ENCODE data around the gene BTBD9.

BTBD9 gene

GRCh38 chr6:38273325-38273724, 366.4 kb downstream of the BTBD9 start:
- TF ChIP-seq SNAI2 (CRISPR knock-in tag; IDR thresholded peaks at IDR 0.05) (no peak), ISL1 (CRISPR knock-in tag; IDR thresholded peaks at IDR 0.05) (peak; percentile 22; the same call in 1 of the 2 replicates)
- ATAC-seq = peak; percentile 33; the same call in 2 of the 3 replicates

- ATAC-seq = no peak
Observed at GRCh38 chr6:38272222-38272621, 367.5 kb downstream of the BTBD9 start.

GRCh38 chr6:38271081-38271480, 368.6 kb downstream of the BTBD9 start:
- TF ChIP-seq PPARA (CRISPR knock-in tag; IDR thresholded peaks at IDR 0.05; ENCODE audit: borderline replicate concordance) = no peak
- no peak for TF ChIP-seq GLIS3 (CRISPR knock-in tag; IDR thresholded peaks at IDR 0.05)
- no peak for TF ChIP-seq CREB5 (CRISPR knock-in tag; IDR thresholded peaks at IDR 0.05; ENCODE audit: low read depth)
- TF ChIP-seq POU6F1 (CRISPR knock-in tag; IDR thresholded peaks at IDR 0.05; ENCODE audit: borderline replicate concordance, low read depth) = no peak
- no peak for TF ChIP-seq TCF4 (CRISPR knock-in tag; IDR thresholded peaks at IDR 0.05; ENCODE audit: borderline replicate concordance)
- no peak for TF ChIP-seq ZNF70 (CRISPR knock-in tag; IDR thresholded peaks at IDR 0.05)
- no peak for TF ChIP-seq RARB (CRISPR knock-in tag; IDR thresholded peaks at IDR 0.05)
- TF ChIP-seq BACH2 (CRISPR knock-in tag; IDR thresholded peaks at IDR 0.05; ENCODE audit: borderline replicate concordance) = no peak
- TF ChIP-seq ZNF8 (CRISPR knock-in tag; IDR thresholded peaks at IDR 0.05) = no peak
- no peak for TF ChIP-seq ISL1 (CRISPR knock-in tag; IDR thresholded peaks at IDR 0.05)
- no peak for TF ChIP-seq ZC3H10 (CRISPR knock-in tag; IDR thresholded peaks at IDR 0.05)
- no peak for TF ChIP-seq OSR1 (CRISPR knock-in tag; IDR thresholded peaks at IDR 0.05)
- no peak for TF ChIP-seq SNAI2 (CRISPR knock-in tag; IDR thresholded peaks at IDR 0.05)
- no peak for TF ChIP-seq ZNF565 (CRISPR knock-in tag; conservative IDR thresholded peaks at IDR 0.05; ENCODE audit: low read depth)
- peak; percentile 72 for ATAC-seq

More at GRCh38 chr6:38272222-38272621, 367.5 kb downstream of the BTBD9 start:
- TF ChIP-seq CREB5 (CRISPR knock-in tag; IDR thresholded peaks at IDR 0.05; ENCODE audit: low read depth) = no peak
- TF ChIP-seq ESRRG (CRISPR knock-in tag; IDR thresholded peaks at IDR 0.05) = no peak
- no peak for TF ChIP-seq GLIS3 (CRISPR knock-in tag; IDR thresholded peaks at IDR 0.05)
- no peak for TF ChIP-seq ZNF8 (CRISPR knock-in tag; IDR thresholded peaks at IDR 0.05)
- TF ChIP-seq CSRNP3 (CRISPR knock-in tag; IDR thresholded peaks at IDR 0.05) = no peak
- no peak for TF ChIP-seq ZNF565 (CRISPR knock-in tag; conservative IDR thresholded peaks at IDR 0.05; ENCODE audit: low read depth)
- no peak for TF ChIP-seq SNAI2 (CRISPR knock-in tag; IDR thresholded peaks at IDR 0.05)
- TF ChIP-seq PATZ1 (CRISPR knock-in tag; IDR thresholded peaks at IDR 0.05; ENCODE audit: borderline replicate concordance) = no peak
- TF ChIP-seq ZC3H10 (CRISPR knock-in tag; IDR thresholded peaks at IDR 0.05) = no peak
- no peak for TF ChIP-seq CSDC2 (CRISPR knock-in tag; IDR thresholded peaks at IDR 0.05)
- TF ChIP-seq POU6F1 (CRISPR knock-in tag; IDR thresholded peaks at IDR 0.05; ENCODE audit: borderline replicate concordance, low read depth) = no peak
- TF ChIP-seq ISL1 (CRISPR knock-in tag; IDR thresholded peaks at IDR 0.05) = no peak
- TF ChIP-seq ZNF70 (CRISPR knock-in tag; IDR thresholded peaks at IDR 0.05) = no peak
- no peak for TF ChIP-seq PPARA (CRISPR knock-in tag; IDR thresholded peaks at IDR 0.05; ENCODE audit: borderline replicate concordance)
